Skeletal muscle cell (primary cell): Measurements from ENCODE around the gene CSMD2.

Experiments
- DNase-seq: peaks from one replicate; pipeline ENCODE4 v3.0.0-alpha.2; 2010; ENCODE audit warnings: low read depth
- H3K4me3 ChIP-seq: 2 replicates; pipeline ENCODE4 v1.5.1; 2011; ENCODE audit warnings: low read depth, mild to moderate bottlenecking, control low read depth, low read length, moderate library complexity

Gene CSMD2

DNA sequence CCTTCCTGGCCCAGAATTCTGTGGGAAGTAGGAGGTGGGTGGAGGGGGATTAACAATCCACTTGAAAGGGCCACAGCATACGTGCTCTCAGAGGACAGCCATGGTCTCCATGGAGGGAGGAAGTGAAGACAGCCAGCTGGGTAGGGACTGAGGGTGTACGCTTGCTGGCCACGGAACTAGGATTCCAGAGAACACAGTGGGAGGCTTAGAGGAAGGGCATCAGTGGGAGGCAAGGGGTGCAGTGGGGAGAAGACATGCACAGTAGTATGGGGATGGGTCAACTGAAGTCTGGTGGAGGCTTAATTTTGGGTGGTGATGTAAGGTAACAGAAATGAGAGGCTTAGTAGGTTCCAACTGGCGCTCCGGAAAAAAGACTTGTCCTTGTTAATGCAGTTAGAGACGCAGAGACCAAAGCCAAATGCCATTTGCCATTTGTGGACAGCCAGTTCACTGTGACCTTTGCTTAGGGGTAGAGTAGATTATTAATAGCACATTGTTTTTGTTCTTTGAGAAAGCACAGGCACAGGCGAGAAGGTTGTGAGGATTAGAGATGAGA is 589.6 kb downstream of the CSMD2 start:
- H3K4me3 ChIP-seq: no peak overlapping the region
- no peak for DNase-seq

DNA sequence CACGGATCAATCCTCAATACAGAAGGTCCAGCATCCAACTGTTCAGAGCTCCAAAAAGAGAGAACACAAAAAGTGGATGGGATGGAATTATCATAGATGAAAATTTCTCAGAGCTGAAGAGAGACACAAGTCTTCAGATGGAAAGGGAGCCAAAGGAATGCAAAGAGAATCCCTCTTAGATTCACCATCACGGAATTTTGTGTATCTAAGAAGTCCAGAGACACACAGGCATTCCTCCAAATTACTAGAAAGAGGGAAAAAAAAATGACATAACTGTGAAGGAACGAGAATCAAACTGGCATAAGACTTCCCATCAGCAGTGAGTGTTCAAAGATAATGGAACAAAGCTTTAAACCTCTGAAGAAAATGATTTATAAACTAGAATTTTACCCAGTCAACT is 591.4 kb downstream of the CSMD2 start:
- no peak for DNase-seq
- no peak overlapping the region for H3K4me3 ChIP-seq

DNA sequence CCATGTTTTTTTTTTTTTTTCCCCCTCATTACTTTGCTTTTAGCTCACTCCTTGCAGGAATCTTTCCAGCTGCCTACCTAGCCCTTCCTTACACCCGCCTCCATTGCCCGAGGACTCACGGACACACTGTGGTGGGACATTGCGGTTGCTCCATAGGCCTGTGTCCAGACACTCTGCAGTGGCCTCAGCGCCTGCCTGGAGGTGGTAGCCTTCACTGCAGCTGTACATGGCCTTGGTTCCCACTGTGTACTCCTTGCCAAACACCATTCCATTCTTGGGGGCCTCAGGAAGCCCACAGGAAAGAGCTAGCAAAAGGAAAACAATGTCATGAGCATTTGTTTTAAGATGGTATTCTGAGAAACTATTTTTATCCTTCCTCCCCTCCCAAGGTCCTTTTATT is 592.6 kb downstream of the CSMD2 start:
- no peak overlapping the region for H3K4me3 ChIP-seq
- no peak for DNase-seq

DNA sequence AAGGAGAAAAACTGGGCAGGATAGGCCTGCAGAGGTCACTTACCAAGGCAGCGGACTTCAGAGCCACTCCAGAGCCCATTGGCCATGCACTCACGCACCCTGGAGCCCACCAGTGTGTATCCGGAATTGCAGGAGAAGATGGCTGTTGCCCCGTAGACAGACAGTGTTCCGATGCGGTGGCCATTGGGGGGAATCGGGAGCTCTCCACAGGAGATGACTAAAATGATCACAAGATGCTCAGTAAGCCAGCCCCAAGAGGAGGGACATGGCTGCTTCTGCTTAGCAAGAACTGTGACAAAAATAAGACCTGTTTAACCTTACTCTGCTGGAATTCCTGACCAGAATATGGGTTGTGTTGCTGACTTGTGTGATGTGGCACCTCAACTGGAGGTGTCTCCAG is 595.7 kb downstream of the CSMD2 start:
- no peak overlapping the region for H3K4me3 ChIP-seq
- DNase-seq: no peak

DNA sequence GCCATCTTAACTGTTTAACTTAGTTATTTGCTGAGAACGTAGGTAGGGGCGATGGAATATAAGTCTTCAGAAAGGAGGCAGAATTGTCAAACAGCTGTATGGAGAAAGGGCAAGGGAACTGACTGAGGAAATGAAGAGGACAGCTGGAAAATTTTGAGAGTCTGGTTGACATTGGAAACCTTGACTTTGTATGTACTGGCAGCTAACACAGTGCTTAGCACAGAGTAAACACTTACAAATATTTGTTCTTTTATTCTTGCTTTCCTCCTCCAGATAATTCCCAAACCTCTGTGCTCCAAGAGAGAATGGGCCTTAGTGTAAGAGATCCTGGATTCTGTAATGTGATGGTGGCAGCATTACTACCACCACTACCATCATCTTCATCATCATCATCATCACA is 601.3 kb downstream of the CSMD2 start:
- H3K4me3 ChIP-seq: no peak overlapping the region
- DNase-seq: no peak

DNA sequence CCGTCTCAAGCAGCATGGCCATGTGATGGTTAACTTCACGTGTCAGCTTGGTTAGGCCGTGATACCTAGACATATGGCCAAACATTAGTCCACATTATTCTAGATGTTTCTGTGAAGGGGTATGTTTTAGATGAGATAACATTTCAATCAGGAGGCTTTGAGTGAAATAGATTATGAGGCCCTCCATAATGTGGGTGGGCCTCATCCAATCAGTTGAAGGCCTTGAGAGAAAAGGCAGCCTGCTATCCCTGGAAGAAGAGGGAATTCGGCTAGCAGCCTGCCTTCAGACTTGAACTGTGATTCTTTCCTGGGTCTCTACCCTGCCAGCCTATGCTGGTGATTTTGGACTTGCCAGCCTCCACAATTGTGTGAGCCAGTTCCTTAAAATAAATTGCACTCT is 602.5 kb downstream of the CSMD2 start:
- H3K4me3 ChIP-seq: no peak overlapping the region
- DNase-seq: no peak

DNA sequence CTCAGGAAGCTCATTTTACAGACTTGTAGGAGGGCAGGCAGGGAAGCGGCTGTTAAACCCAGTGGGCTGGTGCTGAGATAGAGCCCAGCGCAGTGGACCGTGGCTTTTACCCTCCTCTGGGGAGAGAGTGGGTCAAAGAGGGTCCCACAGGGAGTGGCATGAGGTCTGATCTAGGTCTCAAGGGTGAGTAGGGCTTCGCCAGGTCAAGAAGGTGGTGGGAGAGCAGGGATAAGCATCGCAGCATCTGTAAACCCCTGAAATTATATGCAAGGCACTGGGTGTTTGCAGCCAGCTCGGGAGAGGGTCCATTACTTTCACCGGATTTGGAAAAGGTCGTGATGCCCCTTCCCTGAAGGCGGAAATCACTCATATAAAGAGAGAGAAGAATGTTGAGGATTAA is 603.5 kb downstream of the CSMD2 start:
- H3K4me3 ChIP-seq: no peak overlapping the region
- DNase-seq: no peak

DNA sequence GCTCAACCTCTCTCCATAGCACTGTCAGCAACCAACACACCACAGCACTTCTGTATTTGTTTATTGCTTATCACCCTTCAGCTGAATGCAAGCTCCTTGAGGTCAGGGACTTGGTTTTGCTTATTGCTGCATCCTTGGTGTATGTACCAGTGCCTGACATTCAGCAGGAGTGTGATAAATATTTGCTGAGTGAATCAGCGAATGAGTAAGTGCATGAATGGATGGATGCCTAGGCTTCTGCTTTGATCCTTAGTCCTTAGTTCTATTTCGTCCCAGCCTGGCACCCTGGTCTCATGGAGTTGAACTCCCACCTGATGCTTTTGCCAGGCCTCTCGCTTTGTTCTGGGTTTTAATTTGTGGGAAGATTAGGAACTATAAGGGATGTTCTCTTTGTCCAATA is 604.4 kb downstream of the CSMD2 start:
- no peak overlapping the region for H3K4me3 ChIP-seq
- no peak for DNase-seq

DNA sequence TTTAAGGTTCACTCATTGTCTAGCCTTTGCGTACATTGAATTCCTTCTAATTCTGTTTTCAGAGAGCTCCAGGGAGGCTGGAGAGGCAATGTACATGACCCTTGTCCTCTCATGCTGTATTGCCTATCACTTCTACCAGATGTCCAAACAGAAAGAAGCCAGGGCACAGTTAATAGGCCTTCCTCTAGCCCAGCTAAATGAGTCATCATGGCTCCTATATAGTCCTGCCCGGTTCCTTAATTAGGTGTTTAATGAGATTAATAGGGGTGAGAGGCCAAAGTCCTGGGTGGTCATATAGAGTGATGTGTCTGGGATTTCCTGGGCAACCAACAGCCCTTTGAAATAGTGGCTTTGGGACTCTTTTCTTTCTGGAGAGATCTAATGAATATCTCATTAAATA is 616.3 kb downstream of the CSMD2 start:
- no peak for DNase-seq

DNA sequence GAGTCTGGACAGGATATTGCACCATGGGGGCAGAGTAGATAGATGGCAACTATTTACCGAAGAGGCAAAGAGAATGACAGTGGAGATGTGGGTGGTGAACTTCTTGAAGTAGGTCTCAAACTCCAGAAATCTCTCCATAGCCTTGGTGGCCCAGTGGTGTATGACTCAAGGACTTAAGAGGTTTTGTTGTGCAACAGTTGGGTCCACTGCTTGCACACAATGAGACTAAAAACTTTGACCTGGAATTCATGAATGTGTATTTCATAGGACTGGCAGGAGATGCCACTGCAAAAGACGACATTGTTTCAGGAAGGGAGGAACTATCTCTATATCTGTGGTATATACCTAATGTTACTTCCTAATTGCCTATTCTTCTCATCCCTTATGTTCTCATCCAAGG is 616.7 kb downstream of the CSMD2 start:
- DNase-seq: no peak
- no peak overlapping the region for H3K4me3 ChIP-seq

More for the DNA sequence above, 616.3 kb downstream of the CSMD2 start:
- no peak overlapping the region for H3K4me3 ChIP-seq

DNA sequence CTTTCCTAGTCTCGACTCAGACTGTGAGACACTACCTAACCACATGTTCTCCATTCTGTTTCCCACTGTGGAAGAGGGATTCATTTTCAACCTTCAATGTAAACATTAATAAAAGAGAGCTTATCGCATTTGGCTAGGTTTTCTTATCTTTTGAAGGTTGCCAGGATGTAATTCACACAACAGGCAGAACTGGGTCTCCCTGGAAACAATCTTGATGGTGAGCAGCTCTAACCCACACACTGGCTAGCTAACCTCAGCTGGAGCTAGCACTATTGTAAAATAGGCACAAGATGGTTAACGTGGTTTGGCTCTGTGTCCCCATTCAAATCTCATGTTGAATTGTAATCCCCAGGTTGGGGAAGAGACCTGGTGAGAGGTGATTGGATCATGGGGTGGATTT is 617.5 kb downstream of the CSMD2 start:
- H3K4me3 ChIP-seq: no peak overlapping the region
- DNase-seq: no peak

DNA sequence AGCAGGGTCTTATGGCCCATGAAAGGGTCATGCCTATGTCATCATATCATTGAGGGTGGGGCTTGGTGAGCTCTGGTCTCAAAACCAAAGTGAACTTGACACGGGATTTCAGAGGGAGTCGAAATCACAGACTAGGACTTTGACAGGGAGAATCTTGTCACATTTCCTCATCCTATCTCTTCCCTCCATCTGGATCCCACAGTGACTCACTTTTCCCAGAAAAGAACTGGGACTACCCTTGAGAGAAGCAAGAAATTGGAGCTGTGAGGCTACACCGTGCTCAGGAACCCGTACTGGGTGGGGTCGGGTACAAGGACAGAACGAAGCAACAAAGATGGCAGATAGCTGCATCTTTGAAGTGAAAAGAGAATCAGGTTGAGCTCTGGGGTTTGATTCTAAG is 623.1 kb downstream of the CSMD2 start:
- H3K4me3 ChIP-seq: no peak overlapping the region
- DNase-seq: no peak

DNA sequence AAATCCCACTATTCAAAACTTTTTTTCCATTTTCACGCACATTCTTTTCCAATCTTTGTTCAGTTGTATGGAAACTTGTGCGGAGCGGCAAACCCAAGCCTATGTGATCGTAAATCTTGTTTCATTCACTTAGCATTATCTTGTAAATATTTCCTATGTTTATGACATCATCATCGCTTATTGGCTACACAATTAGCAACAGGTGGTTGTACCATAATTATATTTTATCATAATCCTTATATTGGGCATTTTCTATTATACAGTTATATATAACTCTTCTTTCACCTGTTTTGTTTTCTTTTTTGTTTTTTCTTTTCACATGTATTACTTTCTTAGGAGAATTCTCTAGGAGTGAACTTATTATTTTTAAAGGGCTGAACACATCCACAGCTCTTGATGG is 627.1 kb downstream of the CSMD2 start:
- no peak overlapping the region for H3K4me3 ChIP-seq
- DNase-seq: no peak

DNA sequence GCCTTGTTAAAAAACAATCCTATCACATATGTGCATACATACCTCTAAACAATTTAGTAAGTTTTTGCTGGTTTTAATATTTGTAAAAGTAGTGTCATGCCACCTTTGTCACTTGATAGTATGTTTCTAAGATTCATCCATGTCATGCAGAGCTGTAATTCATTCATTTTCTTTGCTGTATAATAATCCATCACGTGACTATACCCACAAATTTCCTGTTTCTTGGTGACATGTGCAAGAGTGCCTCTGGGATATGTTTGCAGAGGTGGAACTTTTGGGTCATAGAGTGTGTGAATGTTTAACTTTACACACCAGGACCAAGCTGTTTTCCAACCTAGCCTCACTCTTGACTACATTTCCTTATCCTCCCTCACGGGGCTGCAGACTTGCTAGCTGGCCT is 629.7 kb downstream of the CSMD2 start:
- no peak for DNase-seq

DNA sequence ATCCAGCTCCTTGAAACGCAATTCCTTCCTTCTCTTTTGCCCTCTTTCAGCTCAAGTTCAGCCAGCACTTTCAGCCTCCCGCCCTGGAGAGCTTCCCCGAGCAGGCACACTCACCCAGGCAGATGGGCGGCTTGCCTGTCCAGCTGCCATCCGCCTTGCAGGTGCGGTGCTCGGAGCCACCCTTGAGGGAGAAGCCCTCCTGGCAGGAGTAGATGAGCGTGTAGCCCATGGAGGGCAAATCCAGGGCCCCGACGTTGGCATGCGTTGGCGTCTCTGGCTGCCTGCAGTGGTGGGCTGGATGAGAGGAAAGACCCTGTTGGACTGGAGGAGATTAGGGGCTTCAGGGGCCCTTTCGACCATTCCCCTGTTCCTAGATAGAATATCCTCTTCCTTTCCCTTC is 632.1 kb downstream of the CSMD2 start:
- no peak overlapping the region for H3K4me3 ChIP-seq
- no peak for DNase-seq

More for the DNA sequence above, 629.7 kb downstream of the CSMD2 start:
- no peak overlapping the region for H3K4me3 ChIP-seq

DNA sequence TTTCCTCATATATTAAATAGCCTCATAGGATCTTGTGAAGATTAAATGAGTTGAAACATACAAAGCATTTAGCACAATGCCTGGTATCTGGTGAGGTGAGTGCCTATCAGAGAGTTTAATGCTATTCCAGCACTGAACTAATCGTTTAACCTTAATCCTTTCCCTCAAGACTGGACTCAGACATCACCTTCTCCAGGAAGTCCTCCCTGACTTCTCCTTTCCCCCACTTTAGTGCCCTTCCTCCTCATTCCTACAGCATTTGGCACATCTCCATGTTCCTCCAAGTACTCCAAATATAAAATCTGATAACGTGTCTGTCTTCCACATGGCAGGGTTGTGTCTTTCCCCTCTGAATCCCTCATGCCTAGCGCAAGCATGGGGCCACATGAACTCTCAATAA is 632.8 kb downstream of the CSMD2 start:
- no peak for DNase-seq
- H3K4me3 ChIP-seq: no peak overlapping the region

DNA sequence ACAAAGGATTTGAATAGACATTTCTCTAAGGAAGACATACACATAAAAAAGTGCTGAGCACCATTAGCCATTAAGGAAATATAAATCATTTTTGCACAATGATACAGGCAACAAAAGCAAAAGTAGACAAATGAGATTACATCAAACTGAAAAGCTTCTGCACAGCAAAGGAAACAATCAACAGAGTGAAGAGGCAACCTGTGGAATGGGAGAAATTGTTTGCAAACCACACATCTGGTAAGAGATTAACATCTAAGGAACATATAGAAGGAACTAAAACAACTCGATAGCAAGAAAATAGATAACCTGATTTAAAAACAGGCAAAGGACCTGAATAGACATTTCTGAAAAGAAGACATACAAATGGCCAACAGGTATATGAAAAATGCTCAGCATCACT is 635.1 kb downstream of the CSMD2 start:
- DNase-seq: no peak
- H3K4me3 ChIP-seq: no peak overlapping the region

DNA sequence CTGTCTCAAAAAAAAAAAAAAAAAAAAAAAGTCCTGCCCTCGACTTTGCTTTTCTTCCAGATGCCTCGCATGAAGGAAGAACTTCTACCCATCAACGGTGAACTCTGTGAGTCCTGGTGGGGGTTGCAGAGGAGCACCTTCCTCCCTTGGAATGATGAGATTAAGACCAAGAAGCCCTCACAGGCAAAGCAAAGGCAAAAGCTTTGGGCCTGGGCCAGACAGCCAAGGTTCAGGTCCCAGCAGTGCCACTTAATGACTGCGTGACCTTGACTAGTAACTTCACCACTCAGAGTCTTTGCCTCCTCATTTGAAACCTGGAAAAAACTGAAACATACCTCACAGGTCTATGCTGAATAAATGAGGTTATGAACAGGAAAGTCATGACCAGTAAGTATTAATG is 637.1 kb downstream of the CSMD2 start:
- no peak overlapping the region for H3K4me3 ChIP-seq
- no peak for DNase-seq

DNA sequence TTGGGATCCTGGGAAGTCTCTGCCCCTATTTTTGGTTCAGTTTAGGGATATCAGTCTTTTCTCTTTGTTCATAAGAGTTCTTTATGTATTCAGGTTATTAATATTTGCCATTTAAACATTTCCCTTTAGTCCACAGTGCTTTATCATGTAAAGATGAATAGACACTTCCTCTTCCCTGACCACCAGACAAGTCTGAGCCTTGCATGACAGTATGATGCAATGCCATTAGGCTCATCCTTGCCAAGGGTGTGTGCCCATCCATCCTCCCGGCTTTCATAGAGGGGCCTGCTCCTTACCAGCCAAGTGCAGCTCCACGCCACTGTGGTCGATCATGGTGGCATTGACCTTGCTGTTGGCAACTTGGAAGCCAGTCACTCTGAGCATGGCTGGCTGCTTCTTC is 640.4 kb downstream of the CSMD2 start:
- H3K4me3 ChIP-seq: no peak overlapping the region
- no peak for DNase-seq

DNA sequence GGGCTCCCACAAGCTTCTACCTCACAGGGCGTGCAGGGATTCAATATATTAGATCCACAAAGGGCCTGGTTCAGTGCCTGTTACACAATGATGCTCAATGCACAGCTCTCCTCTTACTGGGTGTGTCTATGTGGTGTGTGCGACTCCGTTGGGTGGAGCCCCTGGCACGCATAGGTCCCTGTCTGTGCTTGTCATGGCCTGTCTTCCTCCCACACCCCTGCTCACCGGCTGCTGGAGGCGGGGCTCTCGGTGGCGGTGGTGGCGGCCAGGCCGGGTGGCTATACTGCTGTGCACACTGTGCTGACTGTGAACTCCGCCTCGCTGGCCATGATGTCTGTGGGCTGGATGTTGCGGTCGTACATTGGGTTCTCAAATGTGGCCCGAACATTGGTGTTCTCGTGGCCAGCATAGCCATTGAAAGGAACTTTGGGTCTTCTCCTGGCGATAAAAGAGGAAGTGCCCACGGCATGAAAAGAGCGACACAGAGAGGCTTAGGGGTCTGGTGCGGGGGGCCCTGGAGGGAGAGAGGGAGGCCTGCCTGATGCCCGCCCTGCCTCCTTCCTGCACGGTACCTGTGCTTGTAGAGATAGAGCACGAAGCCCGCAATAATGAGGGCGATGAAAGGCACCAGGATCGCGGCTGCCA is 645.7 kb downstream of the CSMD2 start:
- H3K4me3 ChIP-seq: no peak overlapping the region

DNA sequence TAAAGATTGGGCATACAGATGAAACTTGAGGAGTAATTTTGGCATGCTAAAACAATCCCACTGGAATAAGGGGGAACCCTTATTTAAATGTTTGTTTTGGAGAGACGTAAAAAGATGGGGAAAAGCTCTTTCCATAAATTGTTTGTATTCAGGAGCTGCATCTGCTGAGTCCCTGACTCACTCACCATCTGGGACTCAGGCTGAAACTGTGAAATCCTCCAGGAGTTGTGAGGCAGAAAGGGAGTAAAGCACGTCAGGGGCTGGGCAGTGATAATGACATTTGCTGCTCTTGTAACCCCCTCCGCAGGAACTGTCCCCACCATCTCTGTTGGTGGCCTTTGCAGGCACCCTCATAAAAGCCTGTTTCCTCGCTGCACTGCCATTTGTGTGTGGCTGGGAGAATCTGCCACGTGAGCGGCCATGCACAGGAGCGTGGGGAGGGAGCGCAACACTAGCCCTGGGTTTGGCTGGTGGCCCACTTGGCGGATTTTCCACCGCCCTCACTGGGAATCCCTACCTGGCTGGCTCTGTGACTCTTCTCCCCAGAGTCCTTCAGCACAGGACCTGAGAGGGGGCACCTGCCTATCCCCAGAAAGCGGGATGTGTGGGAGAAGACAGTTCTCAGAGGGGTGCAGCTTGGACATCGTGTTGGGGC is 647.3 kb downstream of the CSMD2 start:
- H3K4me3 ChIP-seq: no peak overlapping the region
- DNase-seq: no peak

More for the DNA sequence above, 645.7 kb downstream of the CSMD2 start:
- DNase-seq: no peak
